Breast epithelium (tissue), 3 donors: ENCODE measurements around the gene FARP1.

Experiments
- CTCF ChIP-seq, 3 donors: fragments of 450-650 bp; IDR thresholded peaks; one replicate each; pipeline ENCODE4 v1.5.1; 2016 to 2017; ENCODE audit warnings: antibody characterized with exemption in 3 of 3, mild to moderate bottlenecking in 3 of 3, moderate library complexity in 3 of 3
- POLR2A ChIP-seq: fragments of 450-650 bp; IDR thresholded peaks from one replicate; pipeline ENCODE4 v1.6.1; 2016; ENCODE audit warnings: antibody characterized with exemption, mild to moderate bottlenecking, moderate library complexity
- POLR2AphosphoS5 ChIP-seq, 3 donors: sonication (generic); formaldehyde crosslinking; IDR thresholded peaks; one replicate each; pipeline ENCODE4 v1.6.1; 2017; ENCODE audit warnings: antibody characterized with exemption in 3 of 3

- TF ChIP-seq CTCF (IDR thresholded peaks at IDR 0.05) (no peak), POLR2A (no peak), POLR2AphosphoS5 (IDR thresholded peaks at IDR 0.05) (no peak)
Measured at GRCh38 chr13:98261165-98261702, 118.3 kb downstream of the FARP1 start.
